ENCODE results near the gene TMEM120A. TPM values are rescaled to one million over a fixed set of nuclear protein-coding genes. Genes with fewer than 3 reads are reported as not detected.
A peak's percentile ranks its signal among the peaks of the same experiment; 100 is the strongest.

The TMEM120A gene
- total RNA-seq, 4 donors from 2014 or later, result 6.2 to 32.4 (median 29.0) TPM

- no peaks in the 10 kb centered on the region for H3K27me3 ChIP-seq
- no peak overlapping the region for H3K4me3 ChIP-seq
- no peak overlapping the region for H3K27ac ChIP-seq
- peaks cover 0 to 9% of the 10 kb centered on the region in 2 donors for H3K36me3 ChIP-seq
- ATAC-seq, result peak; percentile 31
- 81 to 93% methylated on average over 4 to 6 of the region's 8 CpGs for WGBS, 2 donors (ENCODE audit: low coverage in 1 of 2)
- H3K4me1 ChIP-seq, result peaks cover 0 to 16% (median 4%) of the 10 kb centered on the region in 3 donors
- no peaks in the 10 kb centered on the region for H3K9me3 ChIP-seq
- TF ChIP-seq EP300 (IDR thresholded peaks at IDR 0.05) (no peak), CTCF (IDR thresholded peaks at IDR 0.05) (no peak), POLR2A (IDR thresholded peaks at IDR 0.05) (no peak), POLR2AphosphoS5 (IDR thresholded peaks at IDR 0.05) (no peak)
Measured at GRCh38 chr7:75945297-75946168, 48.9 kb downstream of the TMEM120A start.

DNA sequence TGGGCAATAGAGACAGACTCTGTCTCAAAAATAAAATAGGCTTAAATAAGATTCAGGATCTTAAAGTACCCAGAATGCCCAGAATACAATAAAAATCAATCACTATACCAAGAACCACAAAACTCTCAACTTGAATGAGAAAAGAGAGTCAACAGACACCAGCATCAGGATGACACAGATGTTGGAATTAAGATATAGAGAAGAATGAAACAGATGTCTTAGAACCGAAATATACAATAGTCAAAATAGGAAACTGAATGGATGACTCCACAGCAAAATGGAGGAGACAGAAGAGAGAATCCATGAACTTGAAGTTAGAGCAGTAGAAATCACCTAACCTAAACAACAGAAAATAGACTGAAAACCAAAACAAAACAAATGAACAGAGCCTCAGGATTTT is 49.9 kb downstream of the TMEM120A start:
- 93 to 100% methylated on average over 1 of the region's 1 CpG for WGBS, 2 donors (ENCODE audit: low coverage in 1 of 2)
- peaks cover 0 to 8% (median 4%) of the 10 kb centered on the region in 3 donors for H3K4me1 ChIP-seq
- no peak for ATAC-seq
- no peak overlapping the region for H3K27ac ChIP-seq
- H3K27me3 ChIP-seq, result no peaks in the 10 kb centered on the region
- H3K36me3 ChIP-seq, result peaks cover 0 to 9% of the 10 kb centered on the region in 2 donors
- no peak overlapping the region for H3K4me3 ChIP-seq
- TF ChIP-seq POLR2A (IDR thresholded peaks at IDR 0.05), result no peak
- no peak for TF ChIP-seq CTCF (IDR thresholded peaks at IDR 0.05)
- no peak for TF ChIP-seq EP300 (IDR thresholded peaks at IDR 0.05)
- TF ChIP-seq POLR2AphosphoS5 (IDR thresholded peaks at IDR 0.05), result no peak
- no peaks in the 10 kb centered on the region for H3K9me3 ChIP-seq

DNA sequence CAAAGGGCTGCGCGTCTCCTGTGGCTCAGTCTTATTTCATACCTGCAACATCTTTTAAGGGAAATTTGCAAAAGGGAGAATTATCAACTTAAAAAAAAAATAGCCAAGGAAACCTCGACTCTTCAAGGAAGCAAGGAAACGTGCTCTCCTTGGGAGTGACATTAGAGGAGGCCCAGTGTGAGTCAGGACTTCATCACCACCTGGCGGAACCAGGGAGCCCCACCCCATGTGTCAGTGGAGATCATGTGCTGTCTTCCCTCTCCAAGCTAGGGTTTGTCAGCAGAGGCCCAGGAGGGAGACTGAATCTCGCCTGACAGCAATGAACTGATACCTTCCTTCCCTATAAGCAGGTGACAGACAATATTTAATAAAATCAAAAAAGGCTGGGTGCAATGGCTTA is 50.5 kb downstream of the TMEM120A start:
- TF ChIP-seq POLR2A (IDR thresholded peaks at IDR 0.05) (no peak), CTCF (IDR thresholded peaks at IDR 0.05) (no peak), EP300 (IDR thresholded peaks at IDR 0.05) (no peak), POLR2AphosphoS5 (IDR thresholded peaks at IDR 0.05) (no peak)
- Histone ChIP-seq H3K36me3 (peaks cover 0 to 9% of the 10 kb centered on the region in 2 donors), H3K9me3 (no peaks in the 10 kb centered on the region), H3K27me3 (no peaks in the 10 kb centered on the region), H3K4me1 (peaks cover 0 to 8% (median 4%) of the 10 kb centered on the region in 3 donors), H3K4me3 (no peak overlapping the region), H3K27ac (no peak overlapping the region)
- ATAC-seq, result no peak
- WGBS, 2 donors (ENCODE audit: low coverage in 1 of 2), result 70% methylated on average over 2 to 4 of the region's 6 CpGs

GRCh38 chr7:75938921-75939320 is 55.5 kb downstream of the TMEM120A start:
- 83 to 100% methylated on average over 1 of the region's 6 CpGs for WGBS, 2 donors (ENCODE audit: low coverage in 1 of 2)
- H3K27ac ChIP-seq, result no peak overlapping the region
- H3K27me3 ChIP-seq, result no peaks in the 10 kb centered on the region
- peaks cover 0 to 7% (median 0%) of the 10 kb centered on the region in 3 donors for H3K4me1 ChIP-seq
- H3K4me3 ChIP-seq, result no peak overlapping the region
- ATAC-seq, result no peak
- TF ChIP-seq CTCF (IDR thresholded peaks at IDR 0.05) (no peak), EP300 (IDR thresholded peaks at IDR 0.05) (no peak), POLR2A (IDR thresholded peaks at IDR 0.05) (no peak), POLR2AphosphoS5 (IDR thresholded peaks at IDR 0.05) (no peak)
- peaks cover 0 to 9% of the 10 kb centered on the region in 2 donors for H3K36me3 ChIP-seq
- H3K9me3 ChIP-seq, result no peaks in the 10 kb centered on the region

All from gastroesophageal sphincter (tissue), 4 donors.